Measurements from ENCODE around the gene NUP35. TPM values are rescaled to one million over a fixed set of nuclear protein-coding genes. Genes with fewer than 3 reads are reported as not detected.

Gene NUP35
- total RNA-seq, 1 donor from 2014 or later: 24.9 TPM

Other genes with a start within 250 kb of the NUP35 start
- gene NCKAP1, start 86.0 kb upstream of the NUP35 start, total RNA-seq: 123 TPM
- gene DUSP19, start 45.7 kb upstream of the NUP35 start, total RNA-seq: 4.4 TPM